ENCODE results near the gene ISLR2.
"Not testable (repeated sequence)": the region's sequence is repeated elsewhere in the genome, so short reads cannot be mapped to it uniquely, and the experiment has no call there.

Gene ISLR2

GRCh38 chr15:74130155-74130848 is at the start of gene ISLR2:
Gene ISLR2 (plus strand): TSS chr15:74130586. CDS start chr15:74132755, 2,169 bp downstream.
- DNase-seq: no peak

- not testable (repeated sequence) for DNase-seq
These were observed 47.9 kb upstream of the ISLR2 start, which contains the start of gene GOLGA6A for GRCh38 chr15:74082450-74082849. Gene GOLGA6A (minus strand): TSS chr15:74082550. CDS start chr15:74082509, 41 bp downstream.

GRCh38 chr15:74094567-74094966 is 35.8 kb upstream of the ISLR2 start:
- DNase-seq: not testable (repeated sequence)

- DNase-seq: not testable (repeated sequence)
These were observed 34.8 kb upstream of the ISLR2 start for GRCh38 chr15:74095610-74096009.

GRCh38 chr15:74096753-74097474 is 33.5 kb upstream of the ISLR2 start:
- DNase-seq: not testable (repeated sequence)

- not testable (repeated sequence) for DNase-seq
These were observed 30.2 kb upstream of the ISLR2 start for GRCh38 chr15:74099963-74100733.

- no peak for DNase-seq
These were observed 22.3 kb upstream of the ISLR2 start for GRCh38 chr15:74108111-74108510.

GRCh38 chr15:74108611-74109010 is 21.8 kb upstream of the ISLR2 start:
- not testable (repeated sequence) for DNase-seq

- no peak for DNase-seq
These were observed 20.7 kb upstream of the ISLR2 start for GRCh38 chr15:74109713-74110112.

- DNase-seq: no peak
These were observed 10.0 kb upstream of the ISLR2 start for GRCh38 chr15:74120426-74120825.

- no peak for DNase-seq
These were observed 9.3 kb upstream of the ISLR2 start for GRCh38 chr15:74121039-74121438.

- no peak for DNase-seq
These were observed 8.5 kb upstream of the ISLR2 start for GRCh38 chr15:74121858-74122257.

GRCh38 chr15:74122403-74123130 is 7.8 kb upstream of the ISLR2 start:
- no peak for DNase-seq

GRCh38 chr15:74123131-74123429 is 7.3 kb upstream of the ISLR2 start:
- DNase-seq: no peak

GRCh38 chr15:74123658-74124057 is 6.7 kb upstream of the ISLR2 start:
- no peak for DNase-seq

- no peak for DNase-seq
These were observed 6.2 kb upstream of the ISLR2 start for GRCh38 chr15:74124196-74124595.

- no peak for DNase-seq
These were observed 5.6 kb upstream of the ISLR2 start for GRCh38 chr15:74124759-74125158.

- DNase-seq: no peak
These were observed 3.0 kb upstream of the ISLR2 start for GRCh38 chr15:74127255-74127953.

GRCh38 chr15:74127954-74128784 is 2.2 kb upstream of the ISLR2 start:
- no peak for DNase-seq

GRCh38 chr15:74128785-74129585 is 1.4 kb upstream of the ISLR2 start:
- DNase-seq: no peak

Measured in NCI-H1436 treated with DMSO at 0.1 percent for 48 hours (cell line).